Astrocyte of the cerebellum (primary cell): ENCODE measurements around the gene ADCY1.

Source experiments
- DNase-seq: peaks from one replicate; pipeline ENCODE4 v3.0.0-alpha.2; 2011; ENCODE audit warnings: low read depth
- H3K4me3 ChIP-seq: 2 replicates; pipeline ENCODE4 v1.5.1; 2011; ENCODE audit warnings: mild to moderate bottlenecking, low read depth, low read length, moderate library complexity
- CTCF ChIP-seq: IDR thresholded peaks from 2 replicates; pipeline ENCODE4 v1.5.1; 2012; ENCODE audit warnings: low read length, low read depth, moderate library complexity, mild to moderate bottlenecking; ENCODE audit errors: missing control alignments
- in situ Hi-C: cut with HindIII; loops from 2 replicates; pipeline ENCODE4 v1.10.0; 2017; ENCODE audit warnings: low sequenced_read_pairs

Gene ADCY1

GRCh38 chr7:45592230-45592991, 18.2 kb downstream of the ADCY1 start:
- DNase-seq, result no peak
- in situ Hi-C loops, result no loop called here
- no peak for TF ChIP-seq CTCF
- H3K4me3 ChIP-seq, result no peak overlapping the region

- no peak for TF ChIP-seq CTCF
- in situ Hi-C loops, result no loop called here
- DNase-seq, result no peak
- no peak overlapping the region for H3K4me3 ChIP-seq
Measured at GRCh38 chr7:45593121-45593541, 19.0 kb downstream of the ADCY1 start.

- in situ Hi-C loops, result no loop called here
- no peak for DNase-seq
- no peak for TF ChIP-seq CTCF
- no peak overlapping the region for H3K4me3 ChIP-seq
Measured at GRCh38 chr7:45593877-45594276, 19.7 kb downstream of the ADCY1 start.

GRCh38 chr7:45594745-45595535, 20.8 kb downstream of the ADCY1 start:
- in situ Hi-C loops, result no loop called here

GRCh38 chr7:45595809-45596664, 21.9 kb downstream of the ADCY1 start:
- in situ Hi-C loops, result no loop called here
- DNase-seq, result no peak
- H3K4me3 ChIP-seq, result no peak overlapping the region
- no peak for TF ChIP-seq CTCF

More at GRCh38 chr7:45594745-45595535, 20.8 kb downstream of the ADCY1 start:
- no peak for DNase-seq
- TF ChIP-seq CTCF, result no peak
- no peak overlapping the region for H3K4me3 ChIP-seq

- TF ChIP-seq CTCF, result no peak
- in situ Hi-C loops, result no loop called here
- DNase-seq, result peak; percentile 51
- H3K4me3 ChIP-seq, result no peak overlapping the region
Measured at GRCh38 chr7:45596665-45597095, 22.5 kb downstream of the ADCY1 start.
